HG03378 (cell line): ENCODE measurements around the gene CPSF2.
"Not testable (repeated sequence)": the region's sequence is repeated elsewhere in the genome, so short reads cannot be mapped to it uniquely, and the experiment has no call there.

ENCODE experiments used
- ATAC-seq: cut with Tn5 transposase; IDR thresholded peaks from one replicate; pipeline ENCODE4 v1.9.1; 2021; ENCODE audit warnings: mild to moderate bottlenecking, moderate library complexity; ENCODE audit not compliant: unreplicated experiment

The CPSF2 gene

GRCh38 chr14:92154283-92154942 is 32.6 kb downstream of the CPSF2 start:
- ATAC-seq, result no peak

- ATAC-seq, result no peak
Measured at GRCh38 chr14:92160619-92161018, 38.9 kb downstream of the CPSF2 start.

- no peak for ATAC-seq
Measured at GRCh38 chr14:92161521-92161920, 39.8 kb downstream of the CPSF2 start.

GRCh38 chr14:92164958-92165357 is 43.2 kb downstream of the CPSF2 start:
- ATAC-seq, result no peak

GRCh38 chr14:92173668-92174067 is 51.9 kb downstream of the CPSF2 start:
- ATAC-seq, result no peak

- ATAC-seq, result no peak
Measured at GRCh38 chr14:92175811-92176210, 54.0 kb downstream of the CPSF2 start.

- ATAC-seq, result no peak
Measured at GRCh38 chr14:92176476-92176875, 54.7 kb downstream of the CPSF2 start.

GRCh38 chr14:92179178-92179577 is 57.4 kb downstream of the CPSF2 start:
- not testable (repeated sequence) for ATAC-seq

GRCh38 chr14:92185559-92185958 is 63.8 kb downstream of the CPSF2 start:
- ATAC-seq, result no peak

GRCh38 chr14:92187616-92188015 is 65.8 kb downstream of the CPSF2 start:
- not testable (repeated sequence) for ATAC-seq

GRCh38 chr14:92190768-92191167 is 69.0 kb downstream of the CPSF2 start:
- ATAC-seq, result no peak

GRCh38 chr14:92198804-92199203 is 77.0 kb downstream of the CPSF2 start:
- ATAC-seq, result no peak

- ATAC-seq, result no peak
Measured at GRCh38 chr14:92199763-92200162, 78.0 kb downstream of the CPSF2 start.

GRCh38 chr14:92203116-92203515 is 81.3 kb downstream of the CPSF2 start:
- no peak for ATAC-seq

- ATAC-seq, result no peak
Measured at GRCh38 chr14:92204792-92205191, 83.0 kb downstream of the CPSF2 start.

- ATAC-seq, result no peak
Measured at GRCh38 chr14:92207012-92207927, 85.5 kb downstream of the CPSF2 start.

- ATAC-seq, result no peak
Measured at GRCh38 chr14:92207928-92208265, 86.1 kb downstream of the CPSF2 start.

GRCh38 chr14:92209141-92209540 is 87.4 kb downstream of the CPSF2 start:
- ATAC-seq, result no peak

GRCh38 chr14:92213125-92213524 is 91.4 kb downstream of the CPSF2 start:
- ATAC-seq, result not testable (repeated sequence)

GRCh38 chr14:92215579-92215978 is 93.8 kb downstream of the CPSF2 start:
- no peak for ATAC-seq

- ATAC-seq, result no peak
Measured at GRCh38 chr14:92217936-92218335, 96.2 kb downstream of the CPSF2 start.
